ENCODE results near the gene ATP2C2. TPM values are rescaled to one million over a fixed set of nuclear protein-coding genes. Genes with fewer than 3 reads are reported as not detected.

The ATP2C2 gene
- total RNA-seq, 1 experiment from 2014 or later: 20.3 TPM

- intact Hi-C loops (cut with micrococcal nuclease): no loop called here
- CTCF ChIA-PET: no interaction called here
- POLR2A ChIA-PET: no interaction called here
- RAD21 ChIA-PET (ENCODE audit: low non-redundant PET in 1 of 2, low total read pairs in 2 of 2, uncharacterized antibody in 2 of 2, unreplicated experiment in 2 of 2): no interaction called here
- no peak overlapping the region for H3K27ac ChIP-seq (ENCODE audit: low read depth, low read length)
- H3K4me2 ChIP-seq (ENCODE audit: low read length): no peak overlapping the region
- no peaks in the 10 kb centered on the region for H4K20me1 ChIP-seq (ENCODE audit: insufficient read depth)
- no peak for ATAC-seq
- TF ChIP-seq POLR2AphosphoS5 (IDR thresholded peaks at IDR 0.05; ENCODE audit: low read depth, low read length) (no peak), ATF3 (IDR thresholded peaks at IDR 0.05) (no peak), ZBTB33 (IDR thresholded peaks at IDR 0.05; ENCODE audit: extremely low read depth, insufficient replicate concordance, low read length) (no peak), CBX3 (IDR thresholded peaks at IDR 0.05; ENCODE audit: low read depth) (no peak), CTCF (IDR thresholded peaks at IDR 0.05 in 2 of 3, conservative IDR thresholded peaks at IDR 0.05 in 1 of 3; ENCODE audit: borderline replicate concordance in 1 of 3, insufficient read depth in 1 of 3, low read depth in 2 of 3, low read length in 2 of 3) (no peak), POLR2A (IDR thresholded peaks at IDR 0.05; ENCODE audit: borderline replicate concordance, extremely low read depth, insufficient read depth, insufficient read length) (no peak), ZNF274 (IDR thresholded peaks at IDR 0.05; ENCODE audit: low read depth, low read length) (no peak), ELF1 (IDR thresholded peaks at IDR 0.05; ENCODE audit: borderline replicate concordance, low read depth) (no peak), CEBPB (IDR thresholded peaks at IDR 0.05; ENCODE audit: low read depth) (no peak), FOSL1 (IDR thresholded peaks at IDR 0.05; ENCODE audit: low read depth) (no peak), YY1 (IDR thresholded peaks at IDR 0.05; ENCODE audit: extremely low read depth, insufficient replicate concordance, low read depth, low read length) (no peak), TCF7L2 (IDR thresholded peaks at IDR 0.05; ENCODE audit: borderline replicate concordance, extremely low read depth, insufficient read depth, insufficient read length) (no peak), SP1 (IDR thresholded peaks at IDR 0.05; ENCODE audit: low read depth) (no peak)
- H3K4me1 ChIP-seq (ENCODE audit: control insufficient read depth in 1 of 2, insufficient read depth in 2 of 2, low read length in 2 of 2): no peaks in the 10 kb centered on the region
- no TSS peak for BruUV-seq (replicated peaks)
- H3K4me3 ChIP-seq (replicated peaks in 1 of 2; ENCODE audit: low read depth in 1 of 2, low read length in 2 of 2): no peak overlapping the region
- no peaks in the 10 kb centered on the region; a peak in 1 of 4 replicates for H3K36me3 ChIP-seq (ENCODE audit: control insufficient read depth in 1 of 2, insufficient read depth in 2 of 2, low read length in 2 of 2)
- H2AFZ ChIP-seq (ENCODE audit: low read depth, low read length, poor library complexity, severe bottlenecking): no peak overlapping the region
- no peaks in the 10 kb centered on the region for H3K79me2 ChIP-seq (ENCODE audit: insufficient read depth, low read length)
- DNase-seq (ENCODE audit: low read depth, low spot score): no peak
- H3K9me3 ChIP-seq (ENCODE audit: control insufficient read depth in 1 of 2, insufficient read depth in 1 of 2, low read depth in 1 of 2, low read length in 2 of 2): no peaks in the 10 kb centered on the region
- no peaks in the 10 kb centered on the region for H3K27me3 ChIP-seq (ENCODE audit: insufficient read depth, low read length)
- no peak overlapping the region for H3K9ac ChIP-seq (ENCODE audit: low read length)
- no peaks in the 10 kb centered on the region for H3K9me2 ChIP-seq (ENCODE audit: insufficient read depth)
Measured at GRCh38 chr16:84446596-84447392, 78.5 kb downstream of the ATP2C2 start.

Measured in HCT116 (cell line).